HG03103 (cell line): ENCODE results near the gene SYT17.

Source experiments
- ATAC-seq: cut with Tn5 transposase; IDR thresholded peaks from one replicate; pipeline ENCODE4 v1.9.1; 2021; ENCODE audit warnings: low read depth; ENCODE audit not compliant: unreplicated experiment

The SYT17 gene

DNA sequence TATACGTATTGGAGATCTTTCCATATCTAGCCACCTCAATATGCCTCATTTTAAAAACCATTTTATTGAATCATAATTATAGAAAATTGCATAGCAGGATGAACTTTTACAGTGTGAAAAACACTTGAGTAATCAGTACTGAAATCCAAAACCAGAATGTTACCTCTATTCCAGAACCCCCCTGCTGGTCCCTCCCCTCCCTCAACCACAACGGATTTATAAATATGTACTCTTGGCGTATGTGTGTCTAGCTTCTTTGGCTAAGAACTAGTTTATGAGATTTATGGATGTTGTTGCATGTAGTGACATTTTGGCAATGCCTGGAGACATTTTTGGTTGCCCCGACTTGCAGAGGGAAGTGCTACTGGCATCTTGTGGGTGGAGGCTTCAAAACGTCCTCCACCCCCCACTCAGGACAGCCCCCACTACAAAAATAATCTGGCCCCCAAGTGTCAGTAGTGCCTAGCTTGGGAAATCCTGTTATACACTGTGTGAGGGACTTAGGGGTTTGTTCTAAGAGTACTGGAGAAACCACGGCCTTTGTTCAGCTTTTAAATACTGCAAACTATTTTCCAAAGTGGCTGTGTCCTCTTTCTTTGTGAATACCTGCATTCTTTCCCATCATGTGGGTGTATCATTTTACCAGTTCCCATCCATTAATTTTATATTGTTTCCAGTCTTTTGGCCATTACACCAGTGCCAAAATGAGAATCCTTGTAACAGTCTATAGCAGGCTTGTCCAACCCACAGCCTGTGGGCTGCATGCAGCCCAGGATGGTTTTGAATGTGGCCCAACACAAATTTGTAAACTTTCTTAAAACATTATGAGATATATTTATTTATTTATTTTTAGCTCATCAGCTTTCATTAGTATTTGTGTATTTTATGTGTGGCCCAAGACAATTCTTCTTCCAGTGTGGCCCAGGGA is 30.6 kb upstream of the SYT17 start:
- ATAC-seq, result no peak

GRCh38 chr16:19138601-19139000 is 29.4 kb upstream of the SYT17 start:
- no peak for ATAC-seq

DNA sequence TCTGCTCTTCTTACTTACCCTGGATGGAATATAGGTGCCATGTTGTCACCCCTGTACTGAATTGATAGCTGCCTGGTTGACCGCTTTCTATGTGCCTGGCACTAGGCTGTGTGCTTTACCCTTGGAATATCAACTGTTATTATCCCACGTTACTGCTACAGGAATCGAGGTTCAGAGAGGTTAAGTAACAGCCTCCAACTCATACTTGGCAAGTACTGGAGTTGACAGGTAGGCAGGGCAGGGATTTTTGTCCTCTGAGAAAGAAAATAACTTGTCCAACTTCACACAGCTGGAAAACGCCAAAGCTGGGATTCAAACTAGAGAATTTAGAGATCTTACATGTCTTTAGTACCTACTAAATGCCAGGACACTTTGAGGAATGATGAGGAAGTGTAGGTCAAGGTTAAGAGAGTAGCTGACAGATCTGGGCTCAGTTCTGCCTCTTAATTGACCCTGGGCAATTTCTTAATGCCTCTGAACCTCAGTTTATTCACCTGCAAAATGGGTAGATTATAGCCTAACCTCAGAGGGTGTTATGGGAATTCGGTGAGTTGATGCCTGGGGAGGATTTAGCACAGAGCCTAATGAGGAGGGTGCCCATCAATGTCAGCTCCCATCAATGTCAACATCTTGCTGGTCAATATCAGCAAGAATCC is 28.5 kb upstream of the SYT17 start:
- no peak for ATAC-seq

DNA sequence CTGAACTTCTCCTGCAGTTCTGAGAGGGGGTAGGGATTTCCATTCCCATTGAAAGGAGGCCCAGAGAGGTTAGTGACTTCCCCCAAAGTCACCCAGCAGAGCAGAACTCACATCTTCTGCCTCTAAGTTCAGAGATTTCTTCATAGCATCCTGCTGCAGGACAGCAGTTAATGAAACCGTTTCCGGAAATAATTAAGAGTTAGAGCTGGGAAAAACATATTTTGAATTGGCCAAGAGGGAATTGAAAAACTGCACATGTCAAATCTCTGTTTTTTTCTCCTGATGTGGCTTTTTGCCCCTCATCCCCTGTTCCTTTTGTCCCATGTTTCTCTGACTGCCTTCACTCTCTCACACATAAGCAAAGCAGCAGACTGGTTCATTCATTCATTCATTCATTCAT is 27.6 kb upstream of the SYT17 start:
- no peak for ATAC-seq

DNA sequence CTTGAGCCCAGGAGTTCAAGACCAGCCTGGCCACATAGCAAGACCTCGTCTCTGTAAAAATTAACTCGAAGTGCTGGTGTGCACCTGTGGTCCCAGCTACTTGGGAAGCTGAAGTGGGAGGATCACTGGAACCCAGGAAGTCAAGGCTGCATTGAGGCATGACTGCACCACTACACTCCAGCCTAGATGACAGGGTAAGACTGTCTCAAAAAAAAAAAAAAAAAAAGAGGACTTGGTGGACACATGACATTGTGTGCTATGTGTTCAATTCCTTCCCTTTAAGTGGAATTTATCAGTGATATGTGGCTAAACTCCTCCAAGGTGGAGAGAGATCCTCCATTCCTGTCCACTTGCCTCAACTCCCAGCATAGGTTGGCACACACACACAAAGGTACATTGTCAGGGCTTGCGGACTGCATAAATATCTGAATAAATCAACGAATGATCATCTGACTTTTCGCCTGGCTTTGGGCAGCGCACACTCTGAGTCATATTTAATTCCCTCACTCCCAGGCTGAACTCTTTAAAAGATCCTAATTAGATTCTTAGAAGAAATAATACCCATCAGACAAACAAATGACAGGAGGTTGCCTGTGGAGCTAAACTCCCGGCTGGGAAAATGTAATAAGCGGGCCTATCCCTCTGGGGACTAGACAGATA is 25.0 kb upstream of the SYT17 start:
- ATAC-seq, result no peak

DNA sequence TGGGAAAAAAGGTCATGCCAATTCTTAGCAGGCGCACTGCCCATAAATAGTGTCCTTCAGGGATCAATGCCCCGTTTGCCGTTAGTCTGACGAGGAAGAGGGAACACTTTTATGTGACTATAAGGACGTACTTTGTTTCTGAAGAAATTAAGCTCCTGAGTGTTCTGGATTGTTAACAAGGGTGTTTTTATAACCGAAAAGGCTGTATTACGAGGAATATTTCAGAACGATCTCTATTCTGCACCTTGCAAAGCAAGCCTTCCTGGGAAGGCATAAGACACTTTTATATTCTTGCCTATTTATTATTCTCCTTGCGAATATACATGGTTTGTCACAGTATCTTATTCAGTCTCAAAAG is 24.5 kb upstream of the SYT17 start:
- ATAC-seq, result no peak

DNA sequence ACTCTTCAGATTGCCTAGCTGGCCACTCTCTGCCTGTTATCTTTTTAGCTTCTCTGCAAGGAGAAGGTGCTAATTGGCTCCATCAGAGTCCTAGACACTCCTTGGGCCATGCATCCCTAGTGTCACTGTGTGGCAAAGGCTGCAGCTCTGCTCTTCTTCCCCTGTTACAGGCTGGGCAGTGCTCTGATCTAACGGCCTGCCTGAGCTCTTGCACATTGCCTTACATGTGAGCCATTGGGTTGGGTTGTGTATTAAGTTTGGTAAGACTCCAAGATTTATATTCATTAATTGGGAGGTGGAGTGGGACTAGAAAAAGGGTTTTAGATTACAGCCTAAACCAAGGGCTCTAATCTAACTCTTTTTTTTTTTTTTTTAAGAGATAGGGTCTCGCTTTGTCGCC is 23.0 kb upstream of the SYT17 start:
- ATAC-seq, result no peak

DNA sequence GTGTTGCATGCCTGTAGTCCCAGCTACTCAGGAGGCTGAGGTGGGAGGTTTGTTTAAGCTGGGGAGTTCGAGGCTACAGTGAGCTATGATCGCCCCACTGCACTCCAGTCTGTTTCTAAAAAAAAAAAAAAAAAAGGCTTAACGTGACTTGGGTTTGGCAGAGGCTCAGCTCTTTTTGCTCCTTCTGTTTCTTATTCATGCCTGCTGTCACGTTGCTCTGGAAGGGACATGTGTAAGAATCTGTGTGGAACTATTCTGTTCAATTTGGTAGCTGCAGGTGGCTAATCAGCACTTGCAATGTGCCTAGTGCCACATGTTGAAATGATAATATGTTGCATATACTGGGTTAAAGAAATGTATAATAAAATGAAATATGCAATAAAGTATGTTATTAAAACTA is 20.9 kb upstream of the SYT17 start:
- no peak for ATAC-seq

GRCh38 chr16:19147627-19148026 is 20.4 kb upstream of the SYT17 start:
- no peak for ATAC-seq

GRCh38 chr16:19148189-19148588 is 19.9 kb upstream of the SYT17 start:
- ATAC-seq, result no peak

DNA sequence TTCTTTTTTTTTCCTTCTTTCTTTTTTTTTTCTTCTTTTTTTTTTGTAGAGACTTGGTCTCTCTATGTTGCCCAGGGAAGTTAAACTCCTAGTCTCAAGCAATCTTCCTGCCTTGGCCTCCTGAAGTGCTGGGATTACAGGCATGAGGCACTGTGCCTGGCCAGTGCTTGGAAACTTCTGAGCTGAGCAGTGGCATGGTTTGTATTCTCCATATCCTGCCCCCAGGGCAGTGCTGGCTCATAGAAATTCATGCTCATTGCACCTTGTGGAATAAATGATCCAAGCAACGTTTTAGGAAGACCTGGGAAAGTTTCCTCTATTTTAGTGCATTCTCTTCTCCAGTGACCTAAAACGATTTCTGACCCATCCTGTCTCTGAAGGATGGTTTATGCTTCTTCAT is 16.7 kb upstream of the SYT17 start:
- no peak for ATAC-seq

DNA sequence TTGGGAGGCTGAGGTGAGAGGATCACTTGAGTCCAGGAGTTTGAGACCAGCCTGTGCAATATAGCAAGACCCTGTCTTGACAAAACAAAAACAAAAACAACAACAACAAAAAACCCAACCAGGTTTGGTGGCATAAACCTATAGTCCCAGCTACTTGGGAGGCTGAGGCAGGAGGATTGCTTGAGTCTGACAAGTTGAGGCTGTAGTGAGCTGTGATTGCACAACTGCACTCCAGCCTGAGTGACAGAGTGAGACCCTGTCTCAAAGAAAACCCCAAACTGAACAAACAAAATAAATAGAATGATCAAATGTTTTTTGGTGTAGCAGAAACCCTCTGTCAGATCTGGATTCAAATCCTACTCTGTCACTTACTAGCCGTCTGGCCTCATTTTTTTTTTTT is 16.0 kb upstream of the SYT17 start:
- no peak for ATAC-seq

DNA sequence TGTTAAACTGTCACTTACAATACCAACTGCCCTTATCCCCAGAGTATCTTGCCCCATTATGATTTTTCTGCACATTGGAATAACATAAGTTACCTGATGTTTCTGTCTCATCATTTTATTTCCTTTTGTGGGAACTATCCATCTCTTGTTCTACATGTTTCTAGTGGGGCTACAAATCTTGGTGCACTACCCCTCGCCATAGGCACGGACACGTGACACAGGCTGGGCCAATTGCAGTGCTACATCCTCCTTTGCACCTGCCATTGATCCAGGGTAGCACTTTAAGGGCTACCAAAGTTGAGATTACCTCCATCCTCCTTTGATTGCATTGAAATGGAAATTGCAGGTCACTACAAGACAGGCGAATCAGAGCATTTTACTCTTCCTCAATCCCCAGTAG is 14.2 kb upstream of the SYT17 start:
- no peak for ATAC-seq

DNA sequence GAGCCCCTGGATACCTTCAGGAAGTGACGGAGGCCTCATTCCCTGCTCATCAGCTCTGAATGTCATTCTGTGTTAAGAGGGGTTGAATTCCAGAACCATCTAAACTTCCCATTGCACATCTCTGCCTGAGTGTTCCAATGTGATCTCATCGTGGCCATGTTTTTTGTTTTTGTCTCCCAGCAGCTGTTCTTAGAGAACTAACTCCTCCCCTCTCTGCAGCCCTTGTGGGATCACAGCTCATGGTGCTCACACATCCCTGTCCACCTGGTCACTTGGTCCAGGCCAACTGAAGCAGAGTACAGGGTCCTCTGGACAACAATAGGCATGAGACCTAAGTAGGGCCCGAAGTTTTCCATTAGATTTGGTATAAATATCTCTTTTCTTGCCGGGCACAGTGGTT is 6.0 kb upstream of the SYT17 start:
- ATAC-seq, result no peak

GRCh38 chr16:19163215-19163614 is 4.8 kb upstream of the SYT17 start:
- ATAC-seq, result no peak

- no peak for ATAC-seq
These were observed 3.8 kb upstream of the SYT17 start for GRCh38 chr16:19164285-19164684.

DNA sequence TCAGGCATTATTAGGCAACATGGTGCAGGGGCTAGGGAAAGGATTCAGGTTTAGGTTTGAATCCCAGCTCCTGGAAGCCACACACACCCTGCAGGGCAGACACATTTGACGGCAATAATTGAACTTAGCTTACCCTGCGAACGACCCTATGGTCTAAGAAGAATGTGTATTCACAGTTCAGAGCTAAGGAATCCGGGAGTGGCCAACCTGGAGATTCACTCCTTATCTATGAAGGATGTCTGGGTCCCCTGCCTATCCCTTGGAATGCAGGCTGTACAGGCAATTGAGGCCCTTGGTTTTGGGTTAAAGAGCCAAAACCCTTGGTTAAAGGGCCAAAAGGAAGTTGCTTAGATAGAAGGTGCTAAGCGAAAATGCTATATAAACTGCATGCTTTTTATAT is 2.9 kb upstream of the SYT17 start:
- no peak for ATAC-seq

DNA sequence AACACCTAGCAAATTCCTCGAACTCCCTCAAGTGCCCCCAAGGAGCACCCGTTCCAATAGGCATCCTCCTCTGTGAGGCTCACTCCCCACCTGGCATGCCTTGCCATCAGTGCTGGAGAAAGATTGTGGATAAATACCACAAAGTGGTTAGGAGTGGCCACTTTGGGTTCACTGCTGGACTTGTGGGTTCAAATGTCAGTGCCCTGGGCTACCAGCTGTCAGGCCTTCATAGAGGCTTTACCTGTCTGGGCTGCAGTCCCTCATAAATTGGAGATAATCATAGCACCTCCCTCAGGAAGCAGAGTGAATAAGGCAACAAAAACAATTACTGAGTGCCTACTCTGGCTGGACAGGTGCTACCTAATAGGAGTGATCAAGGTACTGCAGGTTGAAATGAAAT is 1.5 kb upstream of the SYT17 start:
- no peak for ATAC-seq

GRCh38 chr16:19168371-19169081 is 486 bp downstream of the SYT17 start:
- no peak for ATAC-seq

- no peak for ATAC-seq
These were observed 1.1 kb downstream of the SYT17 start for GRCh38 chr16:19169082-19169639.
